Measurements from ENCODE around the gene DDX4.
"Not testable (repeated sequence)": the region's sequence is repeated elsewhere in the genome, so short reads cannot be mapped to it uniquely, and the experiment has no call there.

Gene DDX4

GRCh38 chr5:55724281-55724680 lies 13.6 kb upstream of the DDX4 start:
- no peak for DNase-seq (ENCODE audit: low read depth in 2 of 2)

- DNase-seq (ENCODE audit: low read depth in 2 of 2) = no peak
Measured at GRCh38 chr5:55731848-55732247, 6.0 kb upstream of the DDX4 start.

GRCh38 chr5:55732585-55732984 lies 5.3 kb upstream of the DDX4 start:
- no peak for DNase-seq (ENCODE audit: low read depth in 2 of 2)

GRCh38 chr5:55734658-55735057 lies 3.2 kb upstream of the DDX4 start:
- no peak for DNase-seq (ENCODE audit: low read depth in 2 of 2)

DNA sequence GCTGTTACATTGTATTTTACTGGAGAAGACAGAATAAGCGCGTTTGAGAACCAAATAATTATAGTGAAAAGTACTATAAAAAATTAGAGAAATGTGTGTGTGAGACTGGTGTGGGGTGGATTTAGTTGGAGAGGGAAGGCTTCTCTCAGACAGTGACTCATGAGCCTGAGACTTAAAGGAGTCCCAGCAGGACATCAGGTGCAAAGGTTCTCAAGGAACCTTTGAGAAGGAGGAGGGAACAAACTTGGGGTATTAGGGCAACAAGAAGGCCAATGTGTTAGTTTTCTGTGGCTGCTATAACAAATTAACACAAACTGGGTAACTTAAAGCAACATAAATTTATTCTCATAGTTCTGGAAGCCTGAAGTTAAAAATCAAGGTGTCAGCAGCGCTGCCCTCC lies 4.9 kb downstream of the DDX4 start:
- DNase-seq (ENCODE audit: low read depth in 2 of 2) = no peak

GRCh38 chr5:55747778-55748318 lies 10.0 kb downstream of the DDX4 start:
- DNase-seq (ENCODE audit: low read depth in 2 of 2) = no peak

- no peak for DNase-seq (ENCODE audit: low read depth in 2 of 2)
Measured at GRCh38 chr5:55749387-55749786, 11.5 kb downstream of the DDX4 start.

- no peak for DNase-seq (ENCODE audit: low read depth in 2 of 2)
Measured at GRCh38 chr5:55750063-55750462, 12.2 kb downstream of the DDX4 start.

DNA sequence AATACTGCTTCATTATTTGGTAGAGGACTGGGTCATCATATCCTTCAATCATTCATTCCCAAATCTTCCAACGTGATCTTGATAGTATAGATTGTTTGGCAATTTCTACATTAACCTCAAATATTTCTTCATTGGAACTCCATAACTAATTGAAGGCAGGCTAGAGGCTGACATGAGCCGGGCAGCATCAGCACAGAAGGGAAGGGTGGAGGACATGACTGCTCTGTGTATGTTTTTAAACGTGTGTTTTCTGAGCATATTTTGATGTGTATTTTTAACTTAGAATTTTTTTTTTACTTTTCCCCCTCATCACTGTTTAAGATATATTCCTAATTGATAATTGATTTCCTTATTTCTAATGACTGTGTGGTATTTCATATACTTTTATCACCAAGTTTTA lies 12.6 kb downstream of the DDX4 start:
- DNase-seq (ENCODE audit: low read depth in 2 of 2) = no peak

GRCh38 chr5:55758231-55758630 lies 20.4 kb downstream of the DDX4 start:
- no peak for DNase-seq (ENCODE audit: low read depth in 2 of 2)

DNA sequence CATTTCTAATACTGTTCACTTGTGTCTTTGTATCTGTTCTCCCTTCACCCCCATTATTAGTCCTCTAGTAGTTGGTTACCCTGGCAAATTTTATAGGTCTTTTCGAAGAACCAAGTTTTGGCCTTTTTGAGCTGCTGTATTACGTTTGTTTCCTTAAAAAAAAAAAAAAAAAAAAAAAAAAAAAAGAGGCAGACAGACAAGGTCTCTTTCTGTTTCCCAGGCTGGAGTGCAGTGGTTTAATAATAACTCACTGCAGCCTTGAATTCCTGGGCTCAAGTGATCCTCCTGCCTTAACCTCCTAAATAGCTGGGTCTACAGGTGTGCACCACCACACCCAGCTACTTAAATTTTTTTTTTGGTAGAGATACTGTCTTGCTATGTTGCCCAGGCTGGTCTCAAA lies 20.9 kb downstream of the DDX4 start:
- DNase-seq (ENCODE audit: low read depth in 2 of 2) = no peak

DNA sequence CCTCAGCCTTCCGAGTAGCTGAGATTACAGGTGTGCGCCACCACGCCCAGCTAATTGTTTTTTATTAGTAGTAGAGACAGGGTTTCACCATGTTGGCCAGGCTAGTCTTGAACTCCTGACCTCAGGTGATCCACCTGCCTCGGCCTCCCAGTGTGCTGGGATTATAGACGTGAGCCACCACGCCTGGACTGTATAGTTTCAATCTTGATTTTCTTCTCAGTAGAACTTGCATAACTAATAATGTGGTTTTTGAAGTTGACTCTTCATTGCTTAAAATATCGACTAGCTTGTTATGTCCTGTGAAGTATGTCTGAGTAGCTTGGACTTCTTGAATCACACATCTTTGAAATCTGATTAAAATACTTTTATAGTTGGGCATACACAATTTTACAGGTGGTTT lies 23.9 kb downstream of the DDX4 start:
- not testable (repeated sequence) for DNase-seq (ENCODE audit: low read depth in 2 of 2)

- DNase-seq (ENCODE audit: low read depth in 2 of 2) = no peak
Measured at GRCh38 chr5:55763746-55764420, 26.0 kb downstream of the DDX4 start.

GRCh38 chr5:55768279-55768678 lies 30.4 kb downstream of the DDX4 start:
- no peak for DNase-seq (ENCODE audit: low read depth in 2 of 2)

DNA sequence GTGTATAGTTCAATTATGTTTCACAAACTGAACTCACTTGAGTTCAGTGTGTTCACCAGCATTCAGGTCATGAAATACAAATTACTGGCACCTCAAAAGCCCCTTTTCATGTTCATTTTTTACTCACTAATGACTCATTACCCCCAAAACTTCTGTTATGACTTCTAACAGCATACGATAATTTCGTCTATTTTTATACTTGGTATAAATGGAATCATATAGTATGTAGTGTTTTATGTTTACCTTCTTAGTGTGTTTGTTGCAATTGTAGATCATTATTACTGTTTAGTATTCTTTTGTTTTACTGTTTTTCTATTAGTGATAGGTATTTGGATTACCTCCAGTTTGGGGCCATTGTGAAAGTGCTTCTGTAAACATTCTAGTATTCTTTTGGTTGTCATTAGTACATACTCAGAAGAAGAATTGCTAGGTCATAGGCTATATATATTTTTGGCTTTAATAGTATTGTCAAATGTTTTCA lies 33.4 kb downstream of the DDX4 start:
- DNase-seq (ENCODE audit: low read depth in 2 of 2) = no peak

- DNase-seq (ENCODE audit: low read depth in 2 of 2) = no peak
Measured at GRCh38 chr5:55773057-55773456, 35.2 kb downstream of the DDX4 start.

DNA sequence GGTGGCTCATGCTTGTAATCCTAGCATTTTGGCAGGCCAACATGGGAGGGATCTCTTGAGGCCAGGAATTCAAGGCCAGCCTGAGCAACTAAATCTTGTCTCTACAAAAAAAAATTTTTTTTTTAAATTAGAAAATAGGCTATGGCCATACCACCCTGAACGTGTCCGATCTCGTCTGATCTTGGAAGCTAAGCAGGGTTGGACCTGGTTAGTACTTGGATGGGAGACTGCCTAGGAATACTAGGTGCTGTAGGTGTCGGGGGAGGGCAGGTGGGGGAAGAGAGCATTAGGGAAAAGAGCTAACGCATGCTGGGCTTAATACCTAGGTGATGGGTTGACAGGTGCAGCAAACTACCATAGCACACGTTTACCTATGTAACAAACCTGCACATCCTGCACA lies 39.5 kb downstream of the DDX4 start:
- no peak for DNase-seq (ENCODE audit: low read depth in 2 of 2)

GRCh38 chr5:55800924-55801323 lies 63.1 kb downstream of the DDX4 start:
- no peak for DNase-seq (ENCODE audit: low read depth in 2 of 2)

- not testable (repeated sequence) for DNase-seq (ENCODE audit: low read depth in 2 of 2)
Measured at GRCh38 chr5:55808814-55809213, 71.0 kb downstream of the DDX4 start.

- not testable (repeated sequence) for DNase-seq (ENCODE audit: low read depth in 2 of 2)
Measured at GRCh38 chr5:55815939-55816338, 78.1 kb downstream of the DDX4 start.

DNA sequence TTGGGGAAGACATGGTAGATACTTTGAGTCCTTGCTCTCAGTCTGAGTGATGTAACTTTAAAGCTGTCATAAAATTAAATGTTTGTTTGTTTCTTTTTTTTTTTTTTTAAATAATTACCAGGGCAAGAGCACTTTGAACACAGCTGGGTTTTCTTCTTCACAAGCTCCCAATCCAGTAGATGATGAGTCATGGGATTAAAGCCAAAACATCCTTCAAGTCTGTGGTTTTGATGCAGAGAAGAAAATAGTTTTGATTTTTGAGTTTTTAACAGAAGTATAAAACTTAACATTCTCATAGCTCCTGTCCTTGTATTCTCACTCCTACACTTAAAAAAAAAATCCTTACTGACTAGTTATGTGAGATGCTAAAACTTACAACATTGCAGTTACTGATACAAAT lies 78.5 kb downstream of the DDX4 start:
- DNase-seq (ENCODE audit: low read depth in 2 of 2) = no peak

DNA sequence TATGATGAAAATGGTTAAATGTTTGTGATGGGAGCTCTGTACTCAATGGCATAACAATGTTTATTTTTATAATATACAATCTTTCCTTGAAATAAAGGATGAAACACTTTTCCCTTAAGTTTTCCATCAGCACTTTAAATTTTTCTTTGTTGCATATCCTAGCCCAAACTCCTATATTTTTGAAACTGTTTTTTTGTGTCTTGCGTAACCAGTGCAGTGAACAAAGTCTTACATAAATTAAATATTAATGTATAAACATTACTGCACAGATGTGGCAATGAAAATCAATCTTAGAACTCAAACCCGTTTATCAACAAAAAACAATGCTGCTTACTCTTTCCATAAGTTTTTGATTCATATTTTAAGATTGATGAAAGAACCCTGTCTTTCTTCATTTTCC lies 79.2 kb downstream of the DDX4 start:
- DNase-seq (ENCODE audit: low read depth in 2 of 2) = no peak

DNA sequence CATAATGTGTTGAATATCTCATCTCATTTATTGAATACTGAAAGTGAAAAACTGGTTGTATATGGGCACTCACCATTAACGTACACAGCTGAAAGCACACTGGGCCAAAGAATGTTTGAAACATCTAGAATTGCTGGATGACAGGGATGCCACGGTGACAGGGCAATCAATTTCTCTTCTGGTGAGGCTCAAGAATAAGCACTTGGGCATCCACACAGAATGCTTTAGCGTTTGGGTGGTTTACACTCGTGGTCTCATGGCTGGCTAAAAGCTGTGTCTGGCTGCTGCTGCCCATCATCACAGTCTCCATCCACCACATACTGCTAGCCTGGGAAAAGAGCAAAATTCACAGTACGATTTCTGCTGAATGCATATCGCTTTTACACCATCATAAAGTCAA lies 82.6 kb downstream of the DDX4 start:
- DNase-seq (ENCODE audit: low read depth in 2 of 2) = no peak

Data from stimulated activated CD8-positive, alpha-beta memory T cell treated with anti-CD3 and anti-CD28 coated beads, Interleukin-7, amount 100 ng/mL, for 4 hours (primary cell).